Sigmoid colon (tissue), 4 donors: ENCODE results near the gene PRMT3.

Experiments
- EP300 ChIP-seq, 4 donors: sonication (generic); formaldehyde crosslinking; IDR thresholded peaks; one replicate each; pipeline ENCODE4 v1.6.1; 2017; ENCODE audit warnings: antibody characterized with exemption in 4 of 4
- POLR2A ChIP-seq, 2 donors: fragments of 450-650 bp; IDR thresholded peaks; one replicate each; pipeline ENCODE4 v1.6.1; 2016; ENCODE audit warnings: antibody characterized with exemption in 2 of 2, mild to moderate bottlenecking in 2 of 2, moderate library complexity in 2 of 2

- no peak for TF ChIP-seq POLR2A (IDR thresholded peaks at IDR 0.05)
- no peak for TF ChIP-seq EP300 (IDR thresholded peaks at IDR 0.05)
Observed at GRCh38 chr11:20438637-20439036, 51.1 kb downstream of the PRMT3 start.
